T-cell (primary cell): ENCODE data around the gene CFAP54. TPM values are rescaled to one million over a fixed set of nuclear protein-coding genes. Genes with fewer than 3 reads are reported as not detected.
"Not testable (repeated sequence)": the region's sequence is repeated elsewhere in the genome, so short reads cannot be mapped to it uniquely, and the experiment has no call there.

Source experiments
- ATAC-seq, 4 experiments: fragments of 200-7000 bp in 3 of 4; fragments of 150-1000 bp in 1 of 4; cut with Tn5 transposase; replicated peaks in 1 of 4; 1 replicate in 3 of 4; 2 replicates in 1 of 4; pipeline ENCODE4 v1.10.0; 2021; ENCODE audit warnings: moderate library complexity in 3 of 4, mild to moderate bottlenecking in 2 of 4, moderate number of reproducible peaks in 1 of 4
- CTCF ChIA-PET, 2 donors: fragments of 300-600 bp; sonication (Branson Sonifier 250); formaldehyde crosslinking; loops; one replicate each; lab custom pipeline; 2022; ENCODE audit warnings: antibody characterized with exemption in 2 of 2; lab: Charles Lee
- POLR2A ChIA-PET, 2 donors: fragments of 300-600 bp; sonication (Branson Sonifier 250); formaldehyde crosslinking; loops; one replicate each; lab custom pipeline; 2022; ENCODE audit warnings: antibody characterized with exemption in 2 of 2; lab: Charles Lee
- DNase-seq, 35 experiments: peaks; one replicate each; pipeline versions ENCODE4 v3.0.0 to v3.0.0-alpha.2; 2013 to 2023
- H3K27ac ChIP-seq: one replicate; pipeline ENCODE4 v1.5.1; 2013; ENCODE audit warnings: low read length
- H3K27me3 ChIP-seq, 2 experiments: replicated peaks in 1 of 2; 1 replicate in 1 of 2; 2 replicates in 1 of 2; pipeline versions ENCODE4 v1.6.1 to v1.7.0; 2013; ENCODE audit warnings: low read length in 1 of 2, mixed read lengths in 1 of 2; ENCODE audit not compliant: control insufficient read depth in 2 of 2, insufficient read depth in 2 of 2; ENCODE audit errors: extremely low read depth in 1 of 2
- H3K36me3 ChIP-seq, 2 donors: 1 replicate in 1 of 2; 2 replicates in 1 of 2; pipeline versions ENCODE4 v1.6.1 to v1.7.0; 2013; ENCODE audit warnings: low read length in 1 of 2; ENCODE audit not compliant: control insufficient read depth in 2 of 2, insufficient read depth in 1 of 2; ENCODE audit errors: extremely low read depth in 1 of 2
- H3K4me1 ChIP-seq, 2 experiments: 1 replicate in 1 of 2; 2 replicates in 1 of 2; pipeline versions ENCODE4 v1.6.1 to v1.7.0; 2013; ENCODE audit warnings: low read length in 2 of 2, mixed read lengths in 1 of 2; ENCODE audit not compliant: insufficient read depth in 2 of 2, control insufficient read depth in 1 of 2; ENCODE audit errors: extremely low read depth in 1 of 2
- H3K4me3 ChIP-seq, 2 donors: 1 replicate in 1 of 2; 2 replicates in 1 of 2; pipeline versions ENCODE4 v1.5.1 to v1.7.0; 2013; ENCODE audit warnings: mild to moderate bottlenecking in 2 of 2, low read length in 1 of 2, moderate library complexity in 1 of 2; ENCODE audit not compliant: control insufficient read depth in 1 of 2; ENCODE audit errors: extremely low read depth in 1 of 2
- H3K9me3 ChIP-seq: 2 replicates; pipeline ENCODE4 v1.7.0; 2013
- H3K27ac Mint-ChIP-seq, 2 donors: one replicate each; pipeline ENCODE4 v1.8.0; 2020 to 2021; ENCODE audit warnings: mild to moderate bottlenecking in 2 of 2, mixed read lengths in 2 of 2
- H3K27me3 Mint-ChIP-seq, 2 donors: one replicate each; pipeline ENCODE4 v1.8.0; 2021 to 2022; ENCODE audit warnings: mixed read lengths in 2 of 2
- H3K36me3 Mint-ChIP-seq: one replicate; pipeline ENCODE4 v1.8.0; 2021; ENCODE audit warnings: mixed read lengths
- H3K4me1 Mint-ChIP-seq, 3 donors: one replicate each; pipeline ENCODE4 v1.8.0; 2020 to 2022; ENCODE audit warnings: mixed read lengths in 3 of 3, mild to moderate bottlenecking in 1 of 3
- H3K4me3 Mint-ChIP-seq, 3 donors: one replicate each; pipeline ENCODE4 v1.8.0; 2020 to 2022; ENCODE audit warnings: mild to moderate bottlenecking in 3 of 3, mixed read lengths in 3 of 3, moderate library complexity in 3 of 3
- H3K9me3 Mint-ChIP-seq, 3 donors: one replicate each; pipeline ENCODE4 v1.8.0; 2020 to 2022; ENCODE audit warnings: mixed read lengths in 3 of 3
- WGBS: methylation state at CpG from one replicate; pipeline ENCODE4 v1.1.5; 2013; ENCODE audit warnings: missing lambda C conversion rate; ENCODE audit not compliant: insufficient coverage; 5-methylcytosine and 5-hydroxymethylcytosine counted together
- total RNA-seq, 35 experiments: library from RNA in 6 of 35; stranded (reverse) in 6 of 35; fragments of 120-200 nt in 1 of 35; gene quantifications; one replicate each; pipeline versions ENCODE4 v1.2.1 to v1.2.4 and lab custom pipeline; 2013 to 2026

CFAP54 gene
- total RNA-seq, 5 donors from 2014 or later (not counting 1 experiment from before 2014, with no cell fraction given): 0.47 to 0.95 (median 0.90) TPM

GRCh38 chr12:96669786-96670185 is 180.4 kb downstream of the CFAP54 start:
- H3K27ac Mint-ChIP-seq: no peak overlapping the region
- no peak overlapping the region for H3K27ac ChIP-seq
- H3K4me1 ChIP-seq: no peaks in the 10 kb centered on the region
- CTCF ChIA-PET: no interaction called here
- H3K4me3 ChIP-seq: no peak overlapping the region
- no peaks in the 10 kb centered on the region for H3K27me3 ChIP-seq
- H3K27me3 Mint-ChIP-seq: peaks cover 19 to 20% of the 10 kb centered on the region in 2 donors
- WGBS: 85% methylated on average over 3 of the region's 4 CpGs
- DNase-seq: no peak
- ATAC-seq: no peak
- no peaks in the 10 kb centered on the region for H3K36me3 Mint-ChIP-seq
- H3K4me3 Mint-ChIP-seq: no peak overlapping the region
- no peaks in the 10 kb centered on the region for H3K4me1 Mint-ChIP-seq
- POLR2A ChIA-PET: no interaction called here
- no peaks in the 10 kb centered on the region for H3K9me3 ChIP-seq
- H3K36me3 ChIP-seq: no peaks in the 10 kb centered on the region
- H3K9me3 Mint-ChIP-seq: peaks cover 0 to 2% (median 0%) of the 10 kb centered on the region in 3 donors

- DNase-seq: no peak
- CTCF ChIA-PET: no interaction called here
- ATAC-seq: no peak
Observed at GRCh38 chr12:96670334-96670899, 181.0 kb downstream of the CFAP54 start.

GRCh38 chr12:96675519-96675918 is 186.1 kb downstream of the CFAP54 start:
- H3K27ac Mint-ChIP-seq, H3K27ac ChIP-seq, H3K27me3 ChIP-seq, POLR2A ChIA-PET, H3K9me3 ChIP-seq, H3K36me3 ChIP-seq, H3K4me1 ChIP-seq, H3K4me3 Mint-ChIP-seq, H3K4me1 Mint-ChIP-seq, H3K9me3 Mint-ChIP-seq, H3K36me3 Mint-ChIP-seq, CTCF ChIA-PET, ATAC-seq, H3K4me3 ChIP-seq, DNase-seq: not testable (repeated sequence)
- no CpG with 5 or more reads among the region's 3 CpGs for WGBS
- H3K27me3 Mint-ChIP-seq: peaks cover 10 to 11% of the 10 kb centered on the region in 2 donors

More at GRCh38 chr12:96670334-96670899, 181.0 kb downstream of the CFAP54 start:
- Mint-ChIP-seq H3K9me3 (peaks cover 0 to 2% (median 0%) of the 10 kb centered on the region in 3 donors), H3K27me3 (peaks cover 16 to 17% of the 10 kb centered on the region in 2 donors), H3K27ac (no peak overlapping the region), H3K36me3 (no peaks in the 10 kb centered on the region), H3K4me1 (no peaks in the 10 kb centered on the region), H3K4me3 (no peak overlapping the region)
- POLR2A ChIA-PET: no interaction called here
- Histone ChIP-seq H3K4me3 (no peak overlapping the region), H3K36me3 (no peaks in the 10 kb centered on the region), H3K27ac (no peak overlapping the region), H3K27me3 (no peaks in the 10 kb centered on the region), H3K4me1 (no peaks in the 10 kb centered on the region), H3K9me3 (no peaks in the 10 kb centered on the region)
- 100% methylated on average over 2 of the region's 3 CpGs for WGBS

- Histone ChIP-seq H3K27me3 (peaks cover 0 to 6% of the 10 kb centered on the region in 2 experiments), H3K9me3 (no peaks in the 10 kb centered on the region), H3K4me1 (no peaks in the 10 kb centered on the region), H3K27ac (no peak overlapping the region), H3K36me3 (no peaks in the 10 kb centered on the region), H3K4me3 (no peak overlapping the region)
- WGBS: 67% methylated on average over 1 of the region's 1 CpG
- ATAC-seq: no peak
- Mint-ChIP-seq H3K4me1 (no peaks in the 10 kb centered on the region), H3K4me3 (no peak overlapping the region), H3K27ac (no peak overlapping the region), H3K9me3 (no peaks in the 10 kb centered on the region), H3K27me3 (peaks cover 13 to 15% of the 10 kb centered on the region in 2 donors), H3K36me3 (no peaks in the 10 kb centered on the region)
- CTCF ChIA-PET: no interaction called here
- POLR2A ChIA-PET: interaction anchor here in 1 of 2 donors (0.6 kb wide), 1 partner anchor 16 kb away, joined by 3 read pairs; no protein-coding TSS in a partner anchor
- DNase-seq: no peak
Observed at GRCh38 chr12:96677363-96677762, 188.0 kb downstream of the CFAP54 start.

- H3K27me3 ChIP-seq: no peaks in the 10 kb centered on the region
- no peak overlapping the region for H3K4me3 Mint-ChIP-seq
- ChIA-PET POLR2A (no interaction called here), CTCF (no interaction called here)
- ATAC-seq (no peak), DNase-seq (no peak)
- no peak overlapping the region for H3K27ac ChIP-seq
- H3K9me3 ChIP-seq: no peaks in the 10 kb centered on the region
- H3K36me3 ChIP-seq: no peaks in the 10 kb centered on the region
- H3K27ac Mint-ChIP-seq: no peak overlapping the region
- no peaks in the 10 kb centered on the region for H3K4me1 ChIP-seq
- no peaks in the 10 kb centered on the region for H3K36me3 Mint-ChIP-seq
- no peaks in the 10 kb centered on the region for H3K4me1 Mint-ChIP-seq
- H3K27me3 Mint-ChIP-seq: peaks cover 13 to 14% of the 10 kb centered on the region in 2 donors
- WGBS: no CpG with 5 or more reads among the region's 4 CpGs
- H3K9me3 Mint-ChIP-seq: peaks cover 0 to 4% (median 3%) of the 10 kb centered on the region in 3 donors
- H3K4me3 ChIP-seq: no peak overlapping the region
Observed at GRCh38 chr12:96687719-96688118, 198.3 kb downstream of the CFAP54 start.

GRCh38 chr12:96698521-96698920 is 209.1 kb downstream of the CFAP54 start:
- Mint-ChIP-seq H3K36me3 (no peaks in the 10 kb centered on the region), H3K9me3 (no peaks in the 10 kb centered on the region), H3K27ac (no peak overlapping the region), H3K4me3 (no peak overlapping the region), H3K27me3 (peaks cover 15 to 30% of the 10 kb centered on the region in 2 donors), H3K4me1 (no peaks in the 10 kb centered on the region)
- POLR2A ChIA-PET: interaction anchor here in 1 of 2 donors (0.6 kb wide), 1 partner anchor 1792 kb away, joined by 3 read pairs; no protein-coding TSS in a partner anchor
- no peak overlapping the region for H3K4me3 ChIP-seq
- H3K36me3 ChIP-seq: no peaks in the 10 kb centered on the region
- no peaks in the 10 kb centered on the region for H3K27me3 ChIP-seq
- H3K27ac ChIP-seq: no peak overlapping the region
- H3K9me3 ChIP-seq: no peaks in the 10 kb centered on the region
- no CpG with 5 or more reads among the region's 5 CpGs for WGBS
- H3K4me1 ChIP-seq: no peaks in the 10 kb centered on the region
- CTCF ChIA-PET: no interaction called here
- ATAC-seq (no peak), DNase-seq (no peak)
